DMS153 treated with DMSO at 0.1 percent for 48 hours (cell line): Measurements from ENCODE around the gene ILK.

Experiments used
- DNase-seq: peaks from one replicate; lab custom pipeline; 2025; ENCODE audit not compliant: unreplicated experiment; lab: John Stamatoyannopoulos, UW

Gene ILK

DNA sequence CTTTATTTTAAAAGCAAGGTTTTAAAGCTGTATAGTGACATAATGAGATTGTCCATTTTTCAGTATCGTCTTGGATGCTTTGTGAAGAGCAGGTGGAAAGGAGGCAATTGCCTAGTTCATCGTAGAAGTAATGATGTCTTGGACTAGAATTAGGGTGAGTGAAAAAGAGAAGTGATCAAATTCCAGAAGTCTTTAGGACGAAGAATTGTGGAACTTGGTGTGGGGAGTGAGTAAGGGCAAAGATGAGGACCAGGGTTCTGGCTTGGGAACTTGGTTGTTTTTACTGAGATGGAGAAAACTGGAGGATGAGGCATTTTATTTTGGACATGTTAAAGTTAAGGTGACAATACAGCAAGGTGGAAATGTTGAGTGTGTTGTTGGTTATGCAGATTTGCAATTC is 1.2 kb downstream of the ILK start:
- no peak for DNase-seq

DNA sequence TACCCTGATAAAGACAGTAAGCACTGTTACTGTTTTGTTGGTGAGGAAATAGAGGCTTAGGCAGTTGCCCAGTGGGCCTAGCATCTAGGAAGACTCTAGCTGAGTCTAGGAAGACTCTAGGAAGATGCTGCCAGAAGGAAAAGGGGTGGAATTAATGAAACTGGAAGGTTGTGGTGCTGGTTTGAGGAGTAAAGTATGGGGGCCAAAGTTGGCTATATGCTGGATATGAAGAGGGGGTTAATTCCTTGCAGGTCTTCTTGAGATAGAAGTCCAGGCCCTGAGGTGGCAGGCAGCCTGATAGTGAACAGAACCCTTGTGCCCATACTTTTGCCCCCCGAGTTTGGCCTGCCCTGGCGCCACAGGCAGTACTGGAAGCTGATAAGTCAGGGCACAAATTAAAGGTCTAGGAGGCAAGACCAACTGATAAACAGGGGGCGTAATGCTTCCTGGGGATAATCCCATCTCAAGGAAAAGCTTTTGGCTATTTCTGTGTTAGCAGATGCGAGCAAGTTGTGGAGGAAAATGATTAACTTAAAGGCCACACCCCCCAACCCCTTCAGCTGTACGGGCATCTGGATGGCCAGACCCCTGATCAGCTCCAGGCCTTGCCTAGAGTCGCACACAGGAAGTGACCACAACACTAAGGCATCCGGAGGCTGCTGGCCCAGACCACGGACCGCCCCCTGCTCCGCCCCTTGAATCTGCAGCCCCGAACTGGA is 3.1 kb downstream of the ILK start:
- peak; percentile 16 for DNase-seq

DNA sequence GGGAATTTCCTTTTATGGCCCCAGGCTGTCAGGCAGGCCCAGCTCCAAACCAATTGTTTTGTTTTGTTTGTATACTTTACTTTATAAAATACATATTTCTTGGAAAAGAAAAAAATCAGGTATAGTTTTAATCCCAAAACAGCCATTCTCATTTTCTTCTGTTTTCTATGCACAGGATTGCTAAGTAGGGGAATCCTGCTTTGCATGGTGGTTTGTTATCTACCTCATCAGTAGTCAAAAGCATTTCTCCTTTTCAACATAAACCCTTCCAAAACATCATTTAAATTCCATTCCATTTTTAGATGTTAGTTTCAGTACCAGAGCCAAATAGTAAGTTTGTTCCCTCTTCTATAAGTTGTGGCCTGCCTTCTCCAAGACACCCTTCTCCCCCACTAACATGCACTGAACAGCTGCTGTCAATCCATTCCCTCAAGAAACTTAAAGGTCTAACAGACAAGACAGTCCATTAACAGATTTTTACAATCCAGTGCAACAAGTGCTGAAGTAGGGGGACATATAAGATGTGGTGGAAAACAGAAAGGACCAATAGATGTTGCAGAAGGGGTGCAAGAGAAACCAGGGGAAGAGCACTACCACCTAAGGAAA is 3.7 kb downstream of the ILK start:
- DNase-seq, result no peak

DNA sequence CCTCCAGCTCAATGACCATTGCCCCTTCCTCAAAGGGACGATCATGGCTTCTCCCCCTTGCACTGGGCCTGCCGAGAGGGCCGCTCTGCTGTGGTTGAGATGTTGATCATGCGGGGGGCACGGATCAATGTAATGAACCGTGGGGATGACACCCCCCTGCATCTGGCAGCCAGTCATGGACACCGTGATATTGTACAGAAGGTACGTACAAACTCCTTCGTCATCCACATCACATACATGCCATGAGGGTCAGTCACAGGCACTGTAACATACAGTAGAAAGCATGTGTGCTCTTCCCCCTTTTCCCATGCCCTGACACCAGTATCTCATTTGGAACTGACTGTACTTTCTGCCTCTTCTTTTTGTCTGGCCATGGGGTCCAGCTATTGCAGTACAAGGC is 4.4 kb downstream of the ILK start:
- DNase-seq, result no peak

DNA sequence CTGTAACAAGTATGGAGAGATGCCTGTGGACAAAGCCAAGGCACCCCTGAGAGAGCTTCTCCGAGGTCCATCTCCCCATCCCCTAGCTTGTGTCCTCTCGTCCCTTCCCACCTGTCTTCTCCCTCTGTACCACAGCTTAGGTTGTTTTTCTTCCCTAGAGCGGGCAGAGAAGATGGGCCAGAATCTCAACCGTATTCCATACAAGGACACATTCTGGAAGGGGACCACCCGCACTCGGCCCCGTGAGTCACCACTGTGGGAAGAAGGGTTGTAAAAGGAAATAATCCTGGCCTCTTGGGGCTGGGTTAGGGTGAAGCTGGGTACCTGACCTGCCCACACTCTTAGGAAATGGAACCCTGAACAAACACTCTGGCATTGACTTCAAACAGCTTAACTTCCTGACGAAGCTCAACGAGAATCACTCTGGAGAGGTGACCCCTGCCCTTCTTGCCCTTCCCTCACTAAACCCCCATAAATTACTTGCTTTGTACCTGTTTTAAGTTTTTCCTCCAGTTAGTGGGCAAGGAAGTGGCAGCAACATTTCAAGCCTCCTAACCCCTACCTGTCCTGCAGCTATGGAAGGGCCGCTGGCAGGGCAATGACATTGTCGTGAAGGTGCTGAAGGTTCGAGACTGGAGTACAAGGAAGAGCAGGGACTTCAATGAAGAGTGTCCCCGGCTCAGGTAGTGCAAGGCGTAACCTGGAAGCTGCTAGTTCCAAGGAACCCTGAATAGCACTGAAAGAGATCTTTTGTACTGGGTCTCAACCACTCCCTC is 5.3 kb downstream of the ILK start:
- DNase-seq, result no peak

DNA sequence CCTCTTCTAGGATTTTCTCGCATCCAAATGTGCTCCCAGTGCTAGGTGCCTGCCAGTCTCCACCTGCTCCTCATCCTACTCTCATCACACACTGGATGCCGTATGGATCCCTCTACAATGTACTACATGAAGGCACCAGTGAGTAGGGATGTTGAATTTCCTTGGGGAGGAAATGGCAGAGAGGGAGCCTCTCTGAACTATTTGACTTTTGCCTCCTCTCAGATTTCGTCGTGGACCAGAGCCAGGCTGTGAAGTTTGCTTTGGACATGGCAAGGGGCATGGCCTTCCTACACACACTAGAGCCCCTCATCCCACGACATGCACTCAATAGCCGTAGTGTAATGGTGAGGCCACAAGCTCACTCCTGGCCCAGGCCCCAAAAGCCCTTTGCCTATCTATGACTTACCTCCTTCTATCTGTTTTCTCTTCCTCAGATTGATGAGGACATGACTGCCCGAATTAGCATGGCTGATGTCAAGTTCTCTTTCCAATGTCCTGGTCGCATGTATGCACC is 6.0 kb downstream of the ILK start:
- DNase-seq, result no peak

DNA sequence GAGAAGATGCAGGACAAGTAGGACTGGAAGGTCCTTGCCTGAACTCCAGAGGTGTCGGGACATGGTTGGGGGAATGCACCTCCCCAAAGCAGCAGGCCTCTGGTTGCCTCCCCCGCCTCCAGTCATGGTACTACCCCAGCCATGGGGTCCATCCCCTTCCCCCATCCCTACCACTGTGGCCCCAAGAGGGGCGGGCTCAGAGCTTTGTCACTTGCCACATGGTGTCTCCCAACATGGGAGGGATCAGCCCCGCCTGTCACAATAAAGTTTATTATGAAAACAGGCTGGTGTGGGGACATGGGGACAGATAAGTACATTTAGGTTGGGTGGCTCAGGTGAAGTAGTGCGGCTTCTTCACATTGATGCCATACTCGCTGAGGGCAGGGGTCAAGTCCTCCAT is 7.0 kb downstream of the ILK start:
- DNase-seq, result no peak

DNA sequence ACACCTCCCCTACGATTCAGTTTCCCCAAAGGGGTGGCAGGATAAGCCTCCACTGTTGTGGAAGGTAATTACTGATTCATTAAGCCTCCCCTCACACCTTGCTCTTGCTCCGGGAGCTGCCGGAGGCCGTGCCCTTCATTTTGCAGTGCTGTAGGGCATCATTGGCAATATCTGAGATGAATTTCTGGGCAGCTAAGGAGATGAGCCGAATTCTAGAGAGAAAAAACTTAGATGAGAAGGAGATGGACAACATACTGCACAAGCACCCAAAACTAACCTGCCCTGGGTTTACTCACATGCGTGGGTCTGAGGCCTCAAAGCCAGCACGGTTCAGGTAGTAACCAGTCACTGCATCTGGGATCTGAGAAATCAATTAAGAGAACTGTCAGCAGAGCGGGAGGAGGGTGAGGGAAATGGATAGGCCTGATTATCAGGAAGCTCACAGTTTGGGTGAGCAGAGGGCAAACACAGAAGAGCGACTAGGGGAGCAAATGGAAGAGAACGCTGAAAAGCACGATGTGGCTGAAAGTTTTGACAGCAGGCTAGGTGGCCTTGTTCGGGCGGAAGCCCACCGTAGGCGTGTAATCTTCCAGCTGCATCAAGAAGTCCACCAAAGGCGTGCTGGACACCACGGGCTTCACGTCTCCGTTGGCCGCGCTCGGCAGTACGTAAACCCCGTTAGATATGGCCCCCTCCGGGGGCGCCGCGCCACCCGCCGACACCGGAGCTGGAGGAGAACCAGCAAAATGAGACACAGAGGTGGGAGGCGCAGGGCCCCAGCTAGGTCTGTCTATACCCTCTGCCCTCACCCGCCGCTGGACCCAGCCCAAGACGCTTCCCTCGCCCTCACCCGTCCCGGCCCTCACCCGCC is 7.8 kb downstream of the ILK start:
- no peak for DNase-seq

DNA sequence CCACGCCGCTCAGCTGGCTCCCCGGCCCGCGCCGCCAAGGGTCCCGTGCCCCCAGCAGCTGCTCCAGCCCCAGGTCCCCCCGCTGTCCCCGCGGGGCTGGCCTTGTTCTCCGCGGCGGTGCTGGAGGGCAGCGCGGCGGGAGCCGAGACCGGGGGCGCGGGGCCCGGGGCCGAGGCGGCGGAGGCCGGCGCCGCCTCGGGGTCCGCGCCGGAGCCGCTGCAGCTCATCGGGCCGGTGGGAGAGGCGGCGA is 8.3 kb downstream of the ILK start:
- no peak for DNase-seq

DNA sequence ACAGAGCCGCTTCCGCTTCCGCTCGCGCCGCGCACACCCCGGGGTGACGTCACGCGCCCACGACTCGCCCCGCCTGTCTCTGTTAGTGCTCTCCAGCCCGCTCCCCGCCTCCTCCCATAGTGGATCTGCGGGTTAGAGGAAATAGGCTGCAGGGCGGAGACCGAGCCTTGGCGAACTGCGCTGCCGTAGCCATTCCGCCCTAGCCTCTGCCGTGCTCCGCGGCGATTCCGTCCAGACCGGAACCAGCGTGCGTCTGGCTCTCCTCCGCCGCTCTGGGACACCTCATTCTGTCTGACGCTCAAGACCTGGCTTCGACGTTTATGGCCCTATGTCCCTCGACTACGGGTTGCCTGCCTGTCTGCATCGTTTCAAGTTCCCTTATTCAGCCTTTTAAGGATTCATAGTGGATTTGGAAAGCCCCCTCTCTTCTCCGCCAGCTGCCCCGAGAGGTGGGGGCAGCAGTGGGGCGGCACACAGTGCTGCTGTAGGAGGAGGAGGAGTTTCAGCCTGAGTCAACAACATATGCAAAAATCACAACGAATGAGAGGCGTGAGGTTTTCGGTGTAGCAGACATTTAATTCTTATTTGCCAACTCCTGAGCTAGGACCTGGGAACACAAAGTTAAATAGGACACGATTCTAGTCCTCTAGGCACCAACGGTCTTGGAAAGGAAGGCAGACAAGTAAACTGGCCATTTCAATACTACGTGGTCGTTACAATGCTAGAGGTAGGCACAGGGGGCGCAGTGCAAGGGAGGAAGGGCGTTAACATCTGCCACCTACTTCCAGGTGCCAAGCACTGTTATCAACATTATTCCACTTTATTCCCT is 8.9 kb downstream of the ILK start, which contains the start of gene TAF10:
Gene TAF10 (minus strand): TSS at position 4 of the 829 bp plus-strand sequence. CDS start 27 bp downstream, outside the sequence.
- peak; percentile 86 for DNase-seq

DNA sequence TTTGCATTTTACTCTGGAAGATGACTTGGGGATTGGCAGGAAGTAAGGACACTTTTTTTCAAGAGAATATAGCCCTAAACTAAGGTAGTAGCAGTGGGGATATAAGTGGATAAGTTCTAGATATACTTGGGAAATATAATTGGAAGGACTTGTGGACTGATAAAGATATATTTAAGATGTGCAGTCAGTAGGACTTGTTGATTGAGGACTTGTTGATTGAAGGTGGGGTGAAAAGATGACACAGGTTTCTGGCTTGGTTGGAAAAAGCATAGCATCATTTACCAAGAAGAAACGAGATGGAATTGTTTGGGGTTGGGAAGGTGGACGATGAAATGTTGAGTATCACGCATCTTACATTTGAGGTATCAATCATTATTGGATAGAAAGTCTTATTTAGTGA is 9.9 kb downstream of the ILK start:
- no peak for DNase-seq

DNA sequence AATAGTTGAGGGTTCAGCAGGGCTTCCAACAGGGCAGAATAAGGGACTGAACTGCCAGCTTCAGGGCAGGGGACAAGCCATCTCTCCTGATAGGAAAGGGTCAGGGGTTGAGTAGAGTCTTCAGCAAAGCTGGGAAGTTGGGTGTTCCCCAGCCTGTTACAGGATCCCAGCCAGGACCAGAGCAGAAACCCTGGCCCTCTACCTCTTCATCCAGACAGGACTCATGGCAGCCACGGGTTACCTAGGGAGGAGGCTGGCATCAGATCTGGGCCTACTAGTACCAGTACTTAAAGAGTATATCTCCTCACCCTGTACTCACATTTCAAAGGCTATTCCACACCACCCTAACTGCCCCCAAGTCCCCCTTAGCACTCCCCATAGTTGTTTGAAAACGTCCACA is 10.9 kb downstream of the ILK start:
- no peak for DNase-seq

DNA sequence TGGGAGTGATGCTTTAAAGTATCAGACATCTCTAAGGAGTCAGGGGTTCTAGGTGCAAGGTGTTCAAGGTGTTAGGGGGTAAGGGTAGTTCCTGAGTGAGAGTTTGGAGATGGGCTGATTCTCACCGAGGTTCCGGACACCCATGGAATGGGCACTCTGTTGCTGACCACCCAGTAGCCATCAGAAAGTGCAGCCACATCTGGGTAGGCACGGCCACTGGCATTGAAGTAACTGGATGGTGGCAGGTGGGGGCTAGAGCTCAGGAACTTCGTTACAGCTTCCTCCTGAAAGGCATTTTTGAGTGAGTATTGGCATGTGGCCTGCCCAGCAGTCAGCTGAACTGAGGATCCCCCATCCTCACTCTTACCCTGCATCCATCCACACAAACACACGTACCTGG is 11.5 kb downstream of the ILK start:
- no peak for DNase-seq

DNA sequence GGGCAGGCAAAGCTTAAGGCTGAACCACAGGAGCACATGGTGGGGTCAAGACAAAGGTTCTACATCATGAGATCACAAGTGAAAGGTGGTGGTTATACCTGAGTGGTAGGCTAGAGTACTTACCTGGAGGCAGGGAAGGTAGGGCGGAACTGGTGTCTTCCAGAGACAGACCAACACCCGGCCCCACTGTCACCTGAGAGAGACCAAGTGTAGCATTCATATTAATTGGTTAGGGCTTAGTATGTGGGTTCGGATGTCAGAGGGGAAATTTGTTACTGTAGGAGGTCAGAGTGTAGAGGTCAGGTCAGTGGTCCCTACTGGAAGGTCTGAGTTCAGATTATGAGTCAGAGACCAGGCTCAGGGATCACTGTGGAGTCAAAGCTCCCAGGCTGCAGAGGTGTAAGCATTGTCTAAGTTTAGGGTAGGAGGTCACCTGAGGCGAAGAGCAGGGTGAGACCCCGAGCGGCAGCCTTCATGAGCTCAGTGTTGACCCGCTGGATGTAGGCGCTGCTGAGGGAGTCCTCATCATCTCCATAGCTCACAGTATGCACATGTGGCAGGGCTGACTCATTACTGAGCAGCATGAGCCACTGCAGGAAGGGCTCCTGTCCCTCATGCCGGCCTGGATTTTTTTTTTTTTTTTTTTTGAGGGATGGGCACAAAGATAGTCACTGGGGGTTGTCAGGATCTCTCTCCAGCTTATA is 12.5 kb downstream of the ILK start:
- DNase-seq, result no peak

DNA sequence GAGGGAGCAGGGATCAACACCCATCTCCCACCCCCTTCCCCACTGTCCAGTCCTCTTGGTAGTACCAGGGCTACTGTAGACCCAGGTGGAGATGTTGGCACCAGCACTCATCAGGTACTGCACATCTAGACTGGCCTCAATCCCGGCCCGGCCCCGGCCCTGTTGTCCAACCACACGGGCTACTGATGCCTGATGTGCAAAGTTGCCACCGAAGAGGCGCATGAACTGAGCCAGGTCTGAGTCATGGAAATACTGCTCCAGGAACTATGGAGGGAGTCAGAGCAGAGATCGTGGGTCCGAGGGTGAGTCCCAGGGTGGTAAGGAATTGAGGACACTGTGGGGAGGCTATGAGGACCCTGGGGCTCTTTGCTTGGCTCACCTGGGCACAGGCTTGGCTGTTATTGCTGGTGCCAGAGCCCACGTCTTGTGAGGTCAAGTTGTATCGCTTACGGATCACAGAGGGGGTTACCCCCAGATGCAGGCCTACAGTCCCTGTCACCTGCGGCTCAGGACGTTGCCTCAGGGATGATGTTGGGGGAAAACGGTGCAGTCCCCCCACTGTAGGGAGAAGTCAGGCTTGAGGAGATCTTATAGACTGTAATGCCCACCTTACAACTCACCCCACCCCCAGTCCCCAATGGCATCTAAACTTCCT is 13.1 kb downstream of the ILK start:
- DNase-seq, result no peak

DNA sequence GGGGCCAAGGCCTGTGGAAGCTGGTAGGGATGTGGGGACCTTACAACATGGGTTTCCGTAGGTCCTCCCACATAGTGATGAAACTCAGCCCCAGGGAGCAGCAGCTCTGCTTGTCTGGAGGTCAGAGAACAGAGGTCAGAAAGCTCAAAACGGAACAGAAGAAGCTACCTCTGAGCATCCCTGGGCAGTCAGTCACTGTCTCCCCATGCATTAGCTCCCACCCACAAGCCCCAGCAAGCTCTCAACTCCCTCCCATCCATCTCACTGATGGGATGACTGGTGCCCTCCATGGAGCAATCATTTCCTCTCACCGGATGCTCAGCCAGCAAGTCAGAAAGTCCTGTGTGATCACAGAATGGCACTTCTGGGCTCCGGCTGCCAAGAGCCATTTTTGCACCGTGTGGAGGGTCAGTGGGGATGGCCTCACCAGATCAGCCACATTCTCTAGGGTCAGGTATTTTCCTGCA is 13.8 kb downstream of the ILK start:
- DNase-seq, result no peak

DNA sequence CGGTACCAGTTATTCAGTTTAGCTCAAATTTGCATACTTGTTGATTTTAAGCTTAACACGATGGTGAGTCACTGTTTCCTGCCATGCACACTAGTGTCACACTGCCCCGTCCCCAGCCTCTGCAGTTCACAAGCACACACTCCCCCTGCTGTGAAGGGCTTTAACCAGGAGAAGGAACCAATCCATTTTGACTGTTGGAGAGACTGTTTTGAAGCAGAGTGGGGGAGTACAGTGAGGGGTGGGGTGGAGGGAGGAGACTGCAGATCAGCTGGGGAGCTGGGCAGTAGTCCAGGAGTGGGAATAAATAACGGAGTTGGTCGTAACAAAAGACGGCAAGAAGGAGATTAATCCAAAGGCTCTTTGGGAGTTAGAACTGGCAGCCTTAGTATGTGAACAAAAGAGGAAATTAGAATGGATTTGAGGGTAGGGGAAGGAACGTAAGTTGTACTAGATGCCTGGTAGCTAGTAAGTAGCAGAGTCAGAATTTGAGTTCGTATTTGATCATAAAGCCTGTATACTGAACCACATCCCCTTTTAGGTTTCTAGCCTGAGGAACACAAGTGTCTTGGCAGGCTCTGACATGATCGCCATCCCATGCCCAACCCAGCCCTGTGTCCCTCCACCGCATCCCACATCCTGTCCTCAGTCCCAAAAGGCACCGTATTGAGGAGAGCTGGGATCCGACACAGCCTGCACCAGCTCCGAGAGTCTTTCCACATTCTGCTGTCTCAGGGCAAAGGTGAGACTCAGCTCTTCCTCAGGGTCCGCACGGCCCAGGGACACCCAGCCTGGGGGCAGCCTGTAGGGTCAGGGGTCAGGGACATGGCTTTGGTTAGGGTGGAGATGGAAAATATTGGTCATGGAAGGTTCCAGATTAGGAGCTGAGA is 14.8 kb downstream of the ILK start:
- no peak for DNase-seq
